HL-60 (cell line): Measurements from ENCODE around the gene NIN.

Experiments used
- DNase-seq, 2 experiments: peaks; one replicate each; pipeline ENCODE4 v3.0.0-alpha.2; 2010 to 2020; ENCODE audit warnings: low read depth in 1 of 2, low spot score in 1 of 2
- H3K27ac ChIP-seq: fragments of 250-450 bp; sonication (Bioruptor Pico); replicated peaks from 2 replicates; pipeline ENCODE4 v1.5.1; 2020; ENCODE audit warnings: mild to moderate bottlenecking, moderate library complexity
- H3K27me3 ChIP-seq: fragments of 250-450 bp; sonication (Bioruptor Pico); 2 replicates; pipeline ENCODE4 v1.5.1; 2021; ENCODE audit warnings: mild to moderate bottlenecking, moderate library complexity; ENCODE audit not compliant: insufficient read depth, poor library complexity, severe bottlenecking
- H3K4me3 ChIP-seq: replicated peaks from 2 replicates; pipeline ENCODE4 v1.5.1; 2011; ENCODE audit warnings: mild to moderate bottlenecking, control low read depth, low read length; ENCODE audit not compliant: insufficient read depth
- CTCF ChIP-seq: IDR thresholded peaks from one replicate; pipeline ENCODE4 v1.5.1; 2011; ENCODE audit warnings: low read length, control low read depth, inconsistent platforms; ENCODE audit not compliant: insufficient read depth
- GABPA ChIP-seq: IDR thresholded peaks from 2 replicates; pipeline ENCODE4 v1.6.1; 2012; ENCODE audit warnings: low read depth
- POLR2AphosphoS5 ChIP-seq: IDR thresholded peaks from 2 replicates; pipeline ENCODE4 v1.6.1; 2012; ENCODE audit warnings: low read depth
- REST ChIP-seq: IDR thresholded peaks from 2 replicates; pipeline ENCODE4 v1.6.1; 2012; ENCODE audit warnings: low read depth; ENCODE audit not compliant: insufficient replicate concordance
- SPI1 ChIP-seq: IDR thresholded peaks from 2 replicates; pipeline ENCODE4 v1.6.1; 2012; ENCODE audit warnings: low read depth, mild to moderate bottlenecking, borderline replicate concordance

The NIN gene

GRCh38 chr14:50806241-50806933, 24.6 kb downstream of the NIN start:
- Histone ChIP-seq H3K4me3 (no peak overlapping the region), H3K27ac (no peak overlapping the region), H3K27me3 (no peaks in the 10 kb centered on the region)
- DNase-seq: no peak
- no peak for TF ChIP-seq POLR2AphosphoS5
- TF ChIP-seq REST: no peak

- no peak overlapping the region for H3K4me3 ChIP-seq
- no peak for DNase-seq
- no peaks in the 10 kb centered on the region for H3K27me3 ChIP-seq
- H3K27ac ChIP-seq: no peak overlapping the region
- TF ChIP-seq GABPA: no peak
- no peak for TF ChIP-seq CTCF
- TF ChIP-seq SPI1: no peak
- no peak for TF ChIP-seq POLR2AphosphoS5
- TF ChIP-seq REST: no peak
These were observed 25.6 kb downstream of the NIN start for GRCh38 chr14:50805396-50805795.

- Histone ChIP-seq H3K4me3 (no peak overlapping the region), H3K27ac (no peak overlapping the region), H3K27me3 (no peaks in the 10 kb centered on the region)
- no peak for DNase-seq
- TF ChIP-seq POLR2AphosphoS5 (no peak), GABPA (no peak), SPI1 (no peak), CTCF (no peak), REST (no peak)
These were observed 26.7 kb downstream of the NIN start for GRCh38 chr14:50804181-50804721.
